HEK293T (cell line): ENCODE data around the gene PAM.
A peak's percentile ranks its signal among the peaks of the same experiment; 100 is the strongest.

Source experiments
- CTCF ChIA-PET: fragments of 350-600 bp; formaldehyde crosslinking; extraction: SDS; loops from one replicate; lab custom pipeline; 2021; ENCODE audit warnings: antibody characterized with exemption, inconsistent platforms; lab: Yijun Ruan, JAX
- POLR2A ChIA-PET: fragments of 350-600 bp; formaldehyde crosslinking; extraction: SDS; loops from one replicate; lab custom pipeline; 2020; ENCODE audit warnings: antibody characterized with exemption, inconsistent platforms; lab: Yijun Ruan, JAX
- DNase-seq: peaks from one replicate; pipeline ENCODE4 v3.0.0; 2012; ENCODE audit warnings: mixed read lengths; ENCODE audit errors: extremely low spot score
- ARNT ChIP-seq: fragments of 450-650 bp; IDR thresholded peaks from 2 replicates; pipeline ENCODE4 v1.6.1; 2017; ENCODE audit warnings: mild to moderate bottlenecking
- BHLHE40 ChIP-seq: fragments of 450-650 bp; IDR thresholded peaks from 2 replicates; pipeline ENCODE4 v1.6.1; 2016; ENCODE audit warnings: mild to moderate bottlenecking, moderate library complexity, borderline replicate concordance
- CTBP1 ChIP-seq: fragments of 450-650 bp; IDR thresholded peaks from 2 replicates; pipeline ENCODE4 v1.6.1; 2016; ENCODE audit warnings: borderline replicate concordance
- ELF4 ChIP-seq: fragments of 450-650 bp; IDR thresholded peaks from 2 replicates; pipeline ENCODE4 v1.6.1; 2017; ENCODE audit warnings: antibody characterized with exemption
- FOXA1 ChIP-seq: fragments of 450-650 bp; IDR thresholded peaks from 2 replicates; pipeline ENCODE4 v1.6.1; 2016; ENCODE audit warnings: mild to moderate bottlenecking
- FOXK2 ChIP-seq: fragments of 450-650 bp; IDR thresholded peaks from 2 replicates; pipeline ENCODE4 v1.6.1; 2016; ENCODE audit warnings: mild to moderate bottlenecking
- FOXM1 ChIP-seq: fragments of 450-650 bp; IDR thresholded peaks from 2 replicates; pipeline ENCODE4 v1.6.1; 2017; ENCODE audit warnings: mild to moderate bottlenecking, borderline replicate concordance
- HDGF ChIP-seq: fragments of 450-650 bp; IDR thresholded peaks from 2 replicates; pipeline ENCODE4 v1.6.1; 2017; ENCODE audit warnings: antibody characterized with exemption, borderline replicate concordance
- L3MBTL2 ChIP-seq: fragments of 450-650 bp; conservative IDR thresholded peaks from 2 replicates; pipeline ENCODE4 v1.6.1; 2016; ENCODE audit warnings: mild to moderate bottlenecking
- LEF1 ChIP-seq: fragments of 450-650 bp; IDR thresholded peaks from 2 replicates; pipeline ENCODE4 v1.6.1; 2017; ENCODE audit warnings: mild to moderate bottlenecking, borderline replicate concordance
- NFRKB ChIP-seq: fragments of 450-650 bp; IDR thresholded peaks from 2 replicates; pipeline ENCODE4 v1.6.1; 2016; ENCODE audit warnings: mild to moderate bottlenecking, moderate library complexity
- SP1 ChIP-seq: fragments of 450-650 bp; IDR thresholded peaks from 2 replicates; pipeline ENCODE4 v1.6.1; 2017
- SUZ12 ChIP-seq: fragments of 450-650 bp; IDR thresholded peaks from 2 replicates; pipeline ENCODE4 v1.6.1; 2016; ENCODE audit warnings: mild to moderate bottlenecking
- TARDBP ChIP-seq: fragments of 450-650 bp; IDR thresholded peaks from 2 replicates; pipeline ENCODE4 v1.6.1; 2016
- ZNF384 ChIP-seq: fragments of 450-650 bp; IDR thresholded peaks from 2 replicates; pipeline ENCODE4 v1.6.1; 2016
- TF ChIP-seq, protein P1 (sequence below): fragments of 450-650 bp; IDR thresholded peaks from 2 replicates; pipeline ENCODE4 v1.6.1; 2016

PAM gene

DNA sequence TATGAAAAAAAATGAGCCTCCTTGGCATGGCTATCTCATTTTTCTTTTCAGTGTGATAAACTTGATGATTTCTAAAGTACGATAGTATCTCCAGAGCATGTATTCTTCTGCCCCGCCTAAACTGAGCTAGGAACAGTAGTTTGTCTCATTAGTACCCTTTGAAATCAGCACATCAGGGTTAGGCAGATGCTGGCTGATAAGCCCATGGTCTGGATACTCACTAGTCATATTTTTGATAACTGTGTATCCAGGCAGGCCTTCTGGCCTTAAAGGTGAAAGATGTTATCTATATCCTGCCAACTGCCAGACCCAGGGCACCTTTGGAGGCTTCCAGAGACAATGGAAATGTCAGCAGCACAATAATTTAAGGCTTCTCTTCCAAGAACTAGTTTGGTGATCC, 261.1 kb downstream of the PAM start:
- ChIA-PET POLR2A (no interaction called here), CTCF (interaction anchor here (0.6 kb wide), 1 partner anchor 425 kb away, joined by 3 read pairs; no protein-coding TSS in a partner anchor)
- no peak for DNase-seq
- TF ChIP-seq ELF4: no peak
- no peak for TF ChIP-seq SUZ12
- TF ChIP-seq L3MBTL2: no peak
- no peak for TF ChIP-seq FOXA1
- no peak for TF ChIP-seq FOXK2
- no peak for TF ChIP-seq FOXM1
- no peak for TF ChIP-seq ARNT
- no peak for TF ChIP-seq TARDBP

DNA sequence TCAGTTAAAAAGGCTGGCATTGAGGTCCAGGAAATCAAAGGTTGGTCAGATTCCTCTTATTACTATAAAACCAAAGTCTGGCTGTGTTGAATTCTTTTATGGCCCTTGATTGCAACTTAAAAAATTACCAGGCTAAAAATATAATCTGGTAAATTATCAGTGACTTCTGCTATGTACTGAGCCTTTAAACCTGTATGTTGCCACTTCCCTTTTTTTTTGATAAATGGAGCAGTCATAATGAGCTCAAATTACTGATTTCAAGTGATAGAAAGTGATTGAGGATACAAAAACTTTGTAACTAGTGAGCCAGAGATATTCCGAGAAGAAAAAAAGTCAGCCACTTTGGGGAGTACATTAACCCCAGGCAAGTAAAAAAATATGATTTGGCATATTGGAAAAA, 264.7 kb downstream of the PAM start:
- ChIA-PET POLR2A (no interaction called here), CTCF (no interaction called here)
- no peak for DNase-seq
- TF ChIP-seq, protein P1, sequence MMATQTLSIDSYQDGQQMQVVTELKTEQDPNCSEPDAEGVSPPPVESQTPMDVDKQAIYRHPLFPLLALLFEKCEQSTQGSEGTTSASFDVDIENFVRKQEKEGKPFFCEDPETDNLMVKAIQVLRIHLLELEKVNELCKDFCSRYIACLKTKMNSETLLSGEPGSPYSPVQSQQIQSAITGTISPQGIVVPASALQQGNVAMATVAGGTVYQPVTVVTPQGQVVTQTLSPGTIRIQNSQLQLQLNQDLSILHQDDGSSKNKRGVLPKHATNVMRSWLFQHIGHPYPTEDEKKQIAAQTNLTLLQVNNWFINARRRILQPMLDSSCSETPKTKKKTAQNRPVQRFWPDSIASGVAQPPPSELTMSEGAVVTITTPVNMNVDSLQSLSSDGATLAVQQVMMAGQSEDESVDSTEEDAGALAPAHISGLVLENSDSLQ: no peak
- TF ChIP-seq ARNT (no peak), ELF4 (no peak), CTBP1 (no peak), FOXA1 (no peak)

DNA sequence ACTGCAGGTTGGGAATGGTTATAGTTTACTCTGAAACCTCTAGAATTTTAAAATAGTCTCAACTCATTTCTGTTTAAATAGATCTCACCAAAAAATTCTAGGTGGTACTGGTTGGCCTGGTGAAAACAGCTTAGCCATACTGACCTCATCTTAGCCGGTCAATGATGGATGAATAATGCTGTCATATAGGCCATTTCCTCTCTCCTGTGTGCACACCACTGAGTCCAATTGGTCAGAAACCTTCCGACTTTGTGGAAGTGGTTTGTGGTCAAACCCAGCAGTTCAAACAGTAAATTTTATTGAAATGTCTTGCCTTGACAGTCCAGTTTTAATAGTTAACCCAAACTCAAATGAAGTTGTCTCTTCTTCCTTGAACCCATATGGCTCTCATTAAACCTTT, 266.2 kb downstream of the PAM start:
- DNase-seq: no peak
- POLR2A ChIA-PET: no interaction called here
- CTCF ChIA-PET: no interaction called here
- TF ChIP-seq SUZ12 (no peak), BHLHE40 (no peak), TARDBP (no peak), FOXK2 (no peak), ARNT (no peak)

DNA sequence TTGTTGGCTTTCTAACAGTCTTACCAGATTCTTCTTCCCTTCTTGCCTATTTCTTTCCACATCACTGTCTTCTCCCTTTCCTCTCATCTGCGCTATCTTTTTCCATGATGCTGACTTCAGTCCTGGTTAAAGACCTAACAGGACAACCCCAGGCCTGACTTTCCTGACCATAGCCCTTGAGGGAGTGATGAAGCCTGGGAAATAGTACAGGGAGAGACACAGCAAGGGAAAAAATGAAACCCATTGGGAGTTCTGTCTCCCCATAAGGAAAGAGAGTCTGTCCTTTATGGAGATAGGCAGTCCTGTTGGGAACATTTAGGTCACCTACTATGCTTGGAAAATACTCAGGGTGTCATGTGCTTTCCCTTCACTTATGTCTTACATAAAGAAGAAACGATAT, 272.2 kb downstream of the PAM start:
- DNase-seq: no peak
- POLR2A ChIA-PET: no interaction called here
- no peak for TF ChIP-seq ELF4
- TF ChIP-seq SUZ12: no peak
- TF ChIP-seq LEF1: no peak
- TF ChIP-seq, protein P1: no peak
- TF ChIP-seq CTBP1: no peak
- no peak for TF ChIP-seq BHLHE40
- TF ChIP-seq L3MBTL2: no peak
- no peak for TF ChIP-seq FOXK2
- no peak for TF ChIP-seq FOXM1
- no peak for TF ChIP-seq NFRKB
- no peak for TF ChIP-seq TARDBP
- no peak for TF ChIP-seq SP1
- no peak for TF ChIP-seq HDGF
- TF ChIP-seq ZNF384: no peak
- no peak for TF ChIP-seq FOXA1
- CTCF ChIA-PET: no interaction called here

DNA sequence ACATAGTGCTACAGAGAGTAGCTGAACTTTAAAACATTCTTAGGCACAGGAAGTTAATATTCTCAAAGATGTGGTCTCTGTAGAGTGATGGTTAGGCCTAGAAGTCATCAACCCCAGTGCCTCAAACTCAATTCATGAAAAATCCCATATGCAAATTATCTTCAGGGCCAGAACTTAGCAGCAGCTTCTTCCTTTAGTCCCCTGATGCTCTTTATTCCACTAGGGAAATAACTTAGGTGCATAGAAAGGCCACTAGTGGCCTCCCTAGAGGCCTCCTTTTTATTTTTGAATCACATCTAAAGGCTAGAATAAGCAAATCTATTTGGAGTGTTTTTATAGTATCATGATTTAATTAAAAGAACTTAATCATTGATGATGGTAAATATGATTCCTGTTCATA, 276.5 kb downstream of the PAM start:
- peak; percentile 8 for DNase-seq
- TF ChIP-seq BHLHE40 (no peak), FOXM1 (no peak), NFRKB (no peak), ARNT (no peak), SP1 (no peak)
- ChIA-PET CTCF (interaction anchor here (0.7 kb wide), 1 partner anchor 198 kb away, joined by 3 read pairs; no protein-coding TSS in a partner anchor), POLR2A (no interaction called here)

DNA sequence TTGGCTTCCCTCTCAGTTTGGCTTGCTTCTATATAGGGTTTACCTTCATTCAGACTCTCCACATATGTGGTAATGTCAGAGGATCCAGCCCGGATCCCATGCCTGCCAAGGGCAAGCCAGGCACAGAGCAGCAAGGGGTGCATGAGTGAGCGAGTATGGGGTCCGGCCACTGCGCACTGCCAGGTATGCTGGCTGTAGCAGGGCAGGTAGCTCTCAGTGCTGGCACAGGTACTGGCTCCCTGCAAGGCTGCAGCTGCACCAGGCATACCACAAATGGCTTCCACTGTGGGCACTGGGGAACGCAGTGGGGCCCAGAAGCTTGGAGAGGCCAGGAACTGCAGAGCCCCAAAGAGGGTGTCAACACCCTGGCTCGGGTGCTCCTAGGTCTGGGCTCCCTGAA, 278.6 kb downstream of the PAM start:
- POLR2A ChIA-PET: interaction anchor here (0.6 kb wide), 1 partner anchor 30 kb away, joined by 3 read pairs; no protein-coding TSS in a partner anchor
- DNase-seq: no peak
- TF ChIP-seq FOXM1: no peak
- TF ChIP-seq, protein P1: no peak
- TF ChIP-seq FOXK2: no peak
- no peak for TF ChIP-seq ELF4
- no peak for TF ChIP-seq HDGF
- TF ChIP-seq ZNF384: no peak
- no peak for TF ChIP-seq NFRKB
- CTCF ChIA-PET: no interaction called here

DNA sequence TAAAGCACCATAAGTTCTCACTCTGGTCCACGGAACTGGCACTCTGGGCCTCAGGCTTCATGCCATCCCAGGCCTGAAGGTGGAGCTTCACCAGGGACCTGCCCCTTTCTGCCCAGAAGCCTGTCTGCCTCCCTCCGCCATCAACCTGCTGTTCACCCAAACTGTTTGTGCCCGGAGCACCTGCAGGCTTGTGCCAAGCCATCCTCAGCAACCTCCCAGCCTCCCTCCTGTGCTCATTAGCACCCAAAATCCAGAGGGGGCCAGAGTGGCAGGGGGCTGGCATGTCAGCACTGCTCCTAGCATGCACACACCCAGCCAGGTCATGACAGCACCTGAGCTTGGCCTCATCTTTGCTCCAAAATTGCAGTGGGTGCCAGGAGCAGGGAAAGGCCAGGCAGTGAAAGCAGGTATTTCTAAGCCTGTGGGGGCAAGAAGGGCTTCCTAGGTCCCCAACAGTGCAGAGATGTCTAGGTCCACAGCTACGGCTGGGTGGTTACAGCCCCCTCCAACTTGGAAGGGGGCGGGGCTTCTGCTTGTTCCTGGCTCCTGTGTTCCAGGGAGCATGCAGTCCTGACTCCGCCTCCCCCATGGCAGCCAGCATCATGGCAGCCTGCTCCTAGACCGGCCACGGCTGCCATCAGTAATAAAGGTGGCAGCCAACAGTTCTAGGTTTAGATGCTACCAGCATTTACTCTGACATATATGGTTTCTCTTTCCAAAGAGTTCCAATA, 279.7 kb downstream of the PAM start:
- DNase-seq: no peak
- ChIA-PET POLR2A (no interaction called here), CTCF (no interaction called here)
- no peak for TF ChIP-seq CTBP1
- TF ChIP-seq SP1: no peak
- TF ChIP-seq ARNT: no peak
- no peak for TF ChIP-seq SUZ12
- TF ChIP-seq ZNF384: no peak
